Subcutaneous adipose tissue (tissue), 4 donors: ENCODE data around the gene TYMS. TPM values are rescaled to one million over a fixed set of nuclear protein-coding genes. Genes with fewer than 3 reads are reported as not detected.

Experiments used
- CTCF ChIP-seq: fragments of 450-650 bp; IDR thresholded peaks from one replicate; pipeline ENCODE4 v1.5.1; 2016; ENCODE audit warnings: low read depth, mild to moderate bottlenecking, control low read depth, antibody characterized with exemption, moderate library complexity
- total RNA-seq, 4 donors: library from RNA; depleted of rRNA; stranded (reverse); fragments of >200 nt; gene quantifications; one replicate each; pipeline ENCODE4 v1.1.0, GENCODE V29; 2016

Gene TYMS
- total RNA-seq, 4 donors from 2014 or later, result 3.3 to 10.2 (median 4.3) TPM; not detected in 1

- no peak for TF ChIP-seq CTCF
Measured at GRCh38 chr18:616380-616995, 41.0 kb upstream of the TYMS start.

GRCh38 chr18:617970-618504 lies 39.4 kb upstream of the TYMS start:
- no peak for TF ChIP-seq CTCF

GRCh38 chr18:618618-619017 lies 38.8 kb upstream of the TYMS start:
- TF ChIP-seq CTCF, result no peak

GRCh38 chr18:621291-622043 lies 36.0 kb upstream of the TYMS start:
- no peak for TF ChIP-seq CTCF

GRCh38 chr18:622289-622688 lies 35.2 kb upstream of the TYMS start:
- no peak for TF ChIP-seq CTCF

- TF ChIP-seq CTCF, result no peak
Measured at GRCh38 chr18:623761-624620, 33.5 kb upstream of the TYMS start.

- TF ChIP-seq CTCF, result no peak
Measured at GRCh38 chr18:627231-627630, 30.2 kb upstream of the TYMS start.
